Prostate gland (tissue), 2 donors: ENCODE measurements around the gene SMOC1. TPM values are rescaled to one million over a fixed set of nuclear protein-coding genes. Genes with fewer than 3 reads are reported as not detected.

ENCODE experiments used
- DNase-seq: peaks from one replicate; pipeline ENCODE4 v3.0.0-alpha.2; 2019; ENCODE audit warnings: low spot score
- H3K27ac ChIP-seq, 2 donors: fragments of 200-600 bp; sonication (generic); 2 replicates each; pipeline ENCODE4 v1.5.1; 2017 to 2019
- H3K27me3 ChIP-seq: fragments of 200-600 bp; sonication (generic); replicated peaks from 2 replicates; pipeline ENCODE4 v1.5.1; 2019; ENCODE audit not compliant: insufficient read depth
- H3K36me3 ChIP-seq, 2 donors: fragments of 200-600 bp; sonication (generic); 1 replicate in 1 of 2; 2 replicates in 1 of 2; pipeline versions ENCODE4 v1.5.1 to v1.8.1; 2017 to 2019
- H3K4me1 ChIP-seq: fragments of 200-600 bp; sonication (generic); replicated peaks from 2 replicates; pipeline ENCODE4 v1.5.1; 2019
- H3K4me3 ChIP-seq, 2 donors: fragments of 200-600 bp; sonication (generic); 2 replicates each; pipeline ENCODE4 v1.5.1; 2017 to 2019
- H3K9me3 ChIP-seq: fragments of 200-600 bp; sonication (generic); 2 replicates; pipeline ENCODE4 v1.5.1; 2017
- CTCF ChIP-seq, 4 experiments: fragments of 200-600 bp in 2 of 4; fragments of 450-650 bp in 2 of 4; sonication (generic) in 2 of 4; IDR thresholded peaks; 1 replicate in 3 of 4; 2 replicates in 1 of 4; pipeline ENCODE4 v1.5.1; 2016 to 2019; ENCODE audit warnings: antibody characterized with exemption in 4 of 4, mild to moderate bottlenecking in 2 of 4, moderate library complexity in 2 of 4
- POLR2A ChIP-seq: fragments of 450-650 bp; IDR thresholded peaks from one replicate; pipeline ENCODE4 v1.6.1; 2016; ENCODE audit warnings: antibody characterized with exemption, mild to moderate bottlenecking
- POLR2AphosphoS5 ChIP-seq: sonication (generic); formaldehyde crosslinking; IDR thresholded peaks from one replicate; pipeline ENCODE4 v1.6.1; 2017; ENCODE audit warnings: antibody characterized with exemption
- WGBS: methylation state at CpG from one replicate; pipeline ENCODE4 v1.1.5; 2018; 5-methylcytosine and 5-hydroxymethylcytosine counted together
- intact Hi-C: fragments of 100-400 bp; cut with DNase I; formaldehyde crosslinking; loops from one replicate; pipeline ENCODE4 v1.14.2; 2022
- total RNA-seq, 2 donors: library from RNA; depleted of rRNA; stranded (reverse); fragments of >200 nt; gene quantifications; one replicate each; pipeline ENCODE4 v1.1.0, GENCODE V29; 2016

SMOC1 gene
- total RNA-seq, 2 donors from 2014 or later = 3.7 to 187 TPM

- no peaks in the 10 kb centered on the region for H3K9me3 ChIP-seq
- no peak for TF ChIP-seq POLR2A
- no peak for TF ChIP-seq POLR2AphosphoS5
- no peak for TF ChIP-seq CTCF (IDR thresholded peaks at IDR 0.05)
- WGBS = 56% methylated on average over 12 of the region's 12 CpGs
- H3K4me1 ChIP-seq = no peaks in the 10 kb centered on the region
- H3K36me3 ChIP-seq = no peaks in the 10 kb centered on the region
- intact Hi-C loops = no loop called here
- no peak for DNase-seq
- H3K27me3 ChIP-seq = no peaks in the 10 kb centered on the region
- no peak overlapping the region for H3K4me3 ChIP-seq
- H3K27ac ChIP-seq = no peak overlapping the region
Observed at GRCh38 chr14:69860221-69860620, 19.0 kb upstream of the SMOC1 start.

- H3K4me1 ChIP-seq = no peaks in the 10 kb centered on the region
- no peak overlapping the region for H3K4me3 ChIP-seq
- no peaks in the 10 kb centered on the region for H3K36me3 ChIP-seq
- no peak overlapping the region for H3K27ac ChIP-seq
- no peak for DNase-seq
- H3K27me3 ChIP-seq = no peaks in the 10 kb centered on the region
- no peak for TF ChIP-seq POLR2A
- no peak for TF ChIP-seq POLR2AphosphoS5
- no peak for TF ChIP-seq CTCF (IDR thresholded peaks at IDR 0.05)
- 74% methylated on average over 3 of the region's 3 CpGs for WGBS
- intact Hi-C loops = no loop called here
- H3K9me3 ChIP-seq = no peaks in the 10 kb centered on the region
Observed at GRCh38 chr14:69861025-69861569, 18.1 kb upstream of the SMOC1 start.

- no peak for DNase-seq
- no peak for TF ChIP-seq POLR2A
- TF ChIP-seq POLR2AphosphoS5 = no peak
- no peak for TF ChIP-seq CTCF (IDR thresholded peaks at IDR 0.05)
- intact Hi-C loops = no loop called here
- H3K36me3 ChIP-seq = no peaks in the 10 kb centered on the region
- no peaks in the 10 kb centered on the region for H3K9me3 ChIP-seq
- H3K27ac ChIP-seq = no peak overlapping the region
- no peaks in the 10 kb centered on the region for H3K27me3 ChIP-seq
- no peak overlapping the region for H3K4me3 ChIP-seq
- H3K4me1 ChIP-seq = no peaks in the 10 kb centered on the region
- 91% methylated on average over 4 of the region's 4 CpGs for WGBS
Observed at GRCh38 chr14:69863083-69863482, 16.1 kb upstream of the SMOC1 start.

GRCh38 chr14:69865701-69866365 is 13.4 kb upstream of the SMOC1 start:
- intact Hi-C loops = no loop called here
- WGBS = 92% methylated on average over 8 of the region's 8 CpGs
- TF ChIP-seq POLR2A = no peak
- no peaks in the 10 kb centered on the region for H3K9me3 ChIP-seq
- H3K4me1 ChIP-seq = no peaks in the 10 kb centered on the region
- H3K36me3 ChIP-seq = no peaks in the 10 kb centered on the region
- H3K4me3 ChIP-seq = no peak overlapping the region
- H3K27ac ChIP-seq = no peak overlapping the region
- DNase-seq = no peak
- no peaks in the 10 kb centered on the region for H3K27me3 ChIP-seq

- intact Hi-C loops = no loop called here
- 81% methylated on average over 5 of the region's 5 CpGs for WGBS
- no peaks in the 10 kb centered on the region for H3K27me3 ChIP-seq
- no peaks in the 10 kb centered on the region for H3K9me3 ChIP-seq
- H3K36me3 ChIP-seq = no peaks in the 10 kb centered on the region
- no peaks in the 10 kb centered on the region for H3K4me1 ChIP-seq
- H3K27ac ChIP-seq = no peak overlapping the region
- H3K4me3 ChIP-seq = no peak overlapping the region
- TF ChIP-seq CTCF (IDR thresholded peaks at IDR 0.05) = no peak
- TF ChIP-seq POLR2AphosphoS5 = no peak
- TF ChIP-seq POLR2A = no peak
- no peak for DNase-seq
Observed at GRCh38 chr14:69868363-69868963, 10.8 kb upstream of the SMOC1 start.
